Peyer's patch (tissue), 4 donors: ENCODE data around the gene PCNX1. TPM values are rescaled to one million over a fixed set of nuclear protein-coding genes. Genes with fewer than 3 reads are reported as not detected.

Experiments
- DNase-seq, 3 donors: peaks; one replicate each; pipeline ENCODE4 v3.0.0-alpha.2; 2017 to 2019
- H3K27ac ChIP-seq, 4 donors: fragments of 200-600 bp; sonication (generic); one replicate each; pipeline ENCODE4 v1.5.1; 2016 to 2019
- H3K27me3 ChIP-seq, 2 donors: fragments of 200-600 bp; sonication (generic); one replicate each; pipeline ENCODE4 v1.5.1; 2019
- H3K36me3 ChIP-seq, 3 donors: fragments of 200-600 bp; sonication (generic); one replicate each; pipeline ENCODE4 v1.5.1; 2016 to 2019
- H3K4me1 ChIP-seq, 4 donors: fragments of 200-600 bp; sonication (generic); one replicate each; pipeline ENCODE4 v1.5.1; 2016 to 2019
- H3K4me3 ChIP-seq, 4 donors: fragments of 200-600 bp; sonication (generic); 1 replicate in 3 of 4; 2 replicates in 1 of 4; pipeline ENCODE4 v1.5.1; 2016 to 2019; ENCODE audit warnings: mild to moderate bottlenecking in 1 of 4
- H3K9me3 ChIP-seq, 4 donors: fragments of 200-600 bp; sonication (generic); one replicate each; pipeline ENCODE4 v1.5.1; 2016 to 2019; ENCODE audit warnings: mild to moderate bottlenecking in 1 of 4
- POLR2A ChIP-seq, 2 donors: fragments of 450-650 bp; IDR thresholded peaks; one replicate each; pipeline ENCODE4 v1.5.1; 2017; ENCODE audit warnings: antibody characterized with exemption in 2 of 2, mild to moderate bottlenecking in 2 of 2, moderate library complexity in 2 of 2
- total RNA-seq, 4 donors: library from RNA; depleted of rRNA; stranded (reverse); fragments of >200 nt; gene quantifications; one replicate each; pipeline ENCODE4 v1.1.0, GENCODE V29; 2016
- TF ChIP-seq, protein P1 (sequence below), 6 experiments: fragments of 450-650 bp in 4 of 6; fragments of 200-600 bp in 2 of 6; sonication (generic) in 1 of 6; IDR thresholded peaks; one replicate each; pipeline ENCODE4 v1.5.1; 2017 to 2019; ENCODE audit warnings: antibody characterized with exemption in 6 of 6, mild to moderate bottlenecking in 3 of 6, moderate library complexity in 1 of 6

Gene PCNX1
- total RNA-seq, 4 donors from 2014 or later, result 62.7 to 136 (median 90.5) TPM

DNA sequence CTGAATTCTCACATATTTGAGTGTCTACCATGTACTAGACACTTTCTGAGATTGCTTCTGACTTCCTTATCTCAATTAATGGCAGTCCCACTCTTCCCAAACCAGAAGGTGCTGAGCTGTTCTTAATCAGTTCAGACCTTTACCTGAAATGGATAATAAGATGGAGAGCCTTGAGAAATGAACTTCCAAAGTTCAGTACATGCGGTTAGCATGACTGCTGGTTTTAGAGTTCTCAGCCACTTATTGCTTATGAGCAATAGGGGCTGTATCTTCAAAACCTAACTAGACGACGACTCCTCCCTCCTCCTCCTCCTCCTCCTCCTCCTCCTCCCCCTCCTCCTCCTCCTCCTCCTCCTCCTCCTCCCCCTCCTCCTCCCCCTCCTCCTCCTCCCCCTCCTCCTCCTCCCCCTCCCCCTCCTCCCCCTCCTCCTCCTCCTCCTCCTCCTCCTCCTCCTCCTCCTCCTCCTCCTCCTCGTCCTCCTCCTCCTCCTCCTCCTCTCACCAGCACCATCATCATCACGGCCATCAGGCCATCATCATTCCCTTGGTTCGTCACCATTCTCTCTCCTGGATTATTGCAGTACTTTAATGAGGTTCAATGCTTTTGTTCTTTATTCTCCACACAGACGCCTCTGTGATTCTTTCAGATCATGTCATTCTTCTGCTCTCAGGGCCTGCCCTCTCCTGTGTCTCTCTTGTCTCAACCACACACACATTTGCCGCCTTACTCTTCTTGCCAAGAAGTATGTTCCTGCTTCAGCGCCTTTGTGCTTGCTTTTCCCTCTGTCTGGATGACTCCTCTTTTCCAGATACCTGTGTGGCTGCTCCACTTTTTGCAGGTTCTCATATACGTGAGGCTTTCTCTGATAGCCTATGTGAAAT, 2.7 kb downstream of the PCNX1 start:
- Histone ChIP-seq H3K9me3 (no peaks in the 10 kb centered on the region), H3K27ac (peak overlapping the region in 2 of 4 donors; percentile 3 to 30), H3K4me3 (peak overlapping the region in 2 of 4 donors; percentile 85 to 91), H3K36me3 (no peaks in the 10 kb centered on the region), H3K27me3 (no peaks in the 10 kb centered on the region), H3K4me1 (peaks cover 0 to 55% (median 0%) of the 10 kb centered on the region in 4 donors)
- TF ChIP-seq, protein P1, sequence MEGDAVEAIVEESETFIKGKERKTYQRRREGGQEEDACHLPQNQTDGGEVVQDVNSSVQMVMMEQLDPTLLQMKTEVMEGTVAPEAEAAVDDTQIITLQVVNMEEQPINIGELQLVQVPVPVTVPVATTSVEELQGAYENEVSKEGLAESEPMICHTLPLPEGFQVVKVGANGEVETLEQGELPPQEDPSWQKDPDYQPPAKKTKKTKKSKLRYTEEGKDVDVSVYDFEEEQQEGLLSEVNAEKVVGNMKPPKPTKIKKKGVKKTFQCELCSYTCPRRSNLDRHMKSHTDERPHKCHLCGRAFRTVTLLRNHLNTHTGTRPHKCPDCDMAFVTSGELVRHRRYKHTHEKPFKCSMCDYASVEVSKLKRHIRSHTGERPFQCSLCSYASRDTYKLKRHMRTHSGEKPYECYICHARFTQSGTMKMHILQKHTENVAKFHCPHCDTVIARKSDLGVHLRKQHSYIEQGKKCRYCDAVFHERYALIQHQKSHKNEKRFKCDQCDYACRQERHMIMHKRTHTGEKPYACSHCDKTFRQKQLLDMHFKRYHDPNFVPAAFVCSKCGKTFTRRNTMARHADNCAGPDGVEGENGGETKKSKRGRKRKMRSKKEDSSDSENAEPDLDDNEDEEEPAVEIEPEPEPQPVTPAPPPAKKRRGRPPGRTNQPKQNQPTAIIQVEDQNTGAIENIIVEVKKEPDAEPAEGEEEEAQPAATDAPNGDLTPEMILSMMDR (IDR thresholded peaks at IDR 0.05), result no peak
- no peak for TF ChIP-seq POLR2A (IDR thresholded peaks at IDR 0.05)
- DNase-seq, result no peak

DNA sequence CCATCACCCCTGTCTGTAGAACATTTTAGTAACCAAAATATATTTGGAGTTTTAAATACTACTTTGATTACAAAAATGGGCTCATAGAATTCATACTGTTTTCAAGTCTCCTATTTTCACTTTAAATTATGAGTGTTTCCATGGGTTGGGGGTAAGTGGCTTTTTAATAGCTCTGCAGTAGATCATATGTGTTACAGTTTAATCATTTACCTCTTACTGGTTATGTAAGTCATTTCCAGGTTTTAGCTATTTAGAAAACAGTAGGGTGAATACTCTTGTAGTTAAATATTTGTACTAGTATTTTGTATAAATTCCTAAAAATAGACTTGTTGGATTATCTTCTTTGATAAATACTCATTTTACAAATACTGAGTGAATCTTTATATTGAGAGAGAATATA, 8.2 kb downstream of the PCNX1 start:
- H3K9me3 ChIP-seq, result no peaks in the 10 kb centered on the region
- no peak overlapping the region for H3K27ac ChIP-seq
- no peak for DNase-seq
- no peaks in the 10 kb centered on the region for H3K27me3 ChIP-seq
- no peak for TF ChIP-seq POLR2A (IDR thresholded peaks at IDR 0.05)
- H3K4me3 ChIP-seq, result no peak overlapping the region
- no peaks in the 10 kb centered on the region for H3K36me3 ChIP-seq
- H3K4me1 ChIP-seq, result peaks cover 0 to 38% (median 3%) of the 10 kb centered on the region in 4 donors

- Histone ChIP-seq H3K4me3 (no peak overlapping the region), H3K36me3 (no peaks in the 10 kb centered on the region), H3K27me3 (no peaks in the 10 kb centered on the region), H3K27ac (no peak overlapping the region), H3K9me3 (no peaks in the 10 kb centered on the region), H3K4me1 (peaks cover 0 to 37% (median 3%) of the 10 kb centered on the region in 4 donors)
- no peak for DNase-seq
- TF ChIP-seq, protein P1 (IDR thresholded peaks at IDR 0.05), result no peak
- no peak for TF ChIP-seq POLR2A (IDR thresholded peaks at IDR 0.05)
These were observed 9.0 kb downstream of the PCNX1 start for GRCh38 chr14:70916300-70916699.

DNA sequence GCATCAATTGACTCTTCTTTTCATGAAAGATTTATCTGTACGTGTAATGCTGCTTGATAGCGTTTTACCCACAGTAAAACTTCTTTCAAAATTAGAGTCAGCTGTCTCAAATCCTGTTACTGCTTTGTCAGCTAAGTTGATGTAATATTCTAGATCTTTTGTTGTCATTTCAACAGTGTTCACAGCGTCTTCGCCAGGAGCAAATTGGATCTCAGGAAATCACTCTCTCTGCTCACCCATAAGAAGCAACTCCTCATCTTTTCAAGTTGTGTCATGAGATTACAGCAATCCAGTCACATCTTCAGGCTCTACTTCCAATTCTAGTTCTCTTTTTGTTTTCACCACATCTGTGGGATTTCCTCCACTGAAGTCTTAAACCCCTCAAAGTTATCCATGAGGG, 9.5 kb downstream of the PCNX1 start:
- no peak overlapping the region for H3K27ac ChIP-seq
- no peaks in the 10 kb centered on the region for H3K36me3 ChIP-seq
- H3K27me3 ChIP-seq, result no peaks in the 10 kb centered on the region
- no peak for DNase-seq
- peaks cover 0 to 37% (median 3%) of the 10 kb centered on the region in 4 donors for H3K4me1 ChIP-seq
- no peak for TF ChIP-seq POLR2A (IDR thresholded peaks at IDR 0.05)
- TF ChIP-seq, protein P1 (IDR thresholded peaks at IDR 0.05), result no peak
- no peak overlapping the region for H3K4me3 ChIP-seq
- no peaks in the 10 kb centered on the region for H3K9me3 ChIP-seq

DNA sequence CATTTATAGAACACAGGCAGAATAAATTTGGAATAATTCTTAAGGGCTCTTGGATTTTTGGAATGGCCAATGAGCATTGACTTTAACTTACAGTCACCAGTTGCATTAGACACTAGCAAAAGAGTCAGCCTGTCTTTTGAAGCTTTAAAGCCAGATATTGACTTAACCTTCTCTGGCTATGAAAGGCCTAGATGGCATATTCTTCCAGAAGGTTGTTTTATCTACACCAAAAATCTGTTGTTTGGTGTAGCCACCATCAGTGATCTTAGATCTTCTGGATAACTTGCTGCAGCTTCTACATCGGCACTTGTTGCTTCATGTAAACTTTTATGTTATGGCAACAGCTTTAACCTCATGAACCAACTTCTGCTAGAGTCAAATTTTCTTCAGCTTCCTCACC, 10.4 kb downstream of the PCNX1 start:
- H3K4me1 ChIP-seq, result peaks cover 0 to 31% (median 3%) of the 10 kb centered on the region in 4 donors
- no peak overlapping the region for H3K27ac ChIP-seq
- no peaks in the 10 kb centered on the region for H3K36me3 ChIP-seq

DNA sequence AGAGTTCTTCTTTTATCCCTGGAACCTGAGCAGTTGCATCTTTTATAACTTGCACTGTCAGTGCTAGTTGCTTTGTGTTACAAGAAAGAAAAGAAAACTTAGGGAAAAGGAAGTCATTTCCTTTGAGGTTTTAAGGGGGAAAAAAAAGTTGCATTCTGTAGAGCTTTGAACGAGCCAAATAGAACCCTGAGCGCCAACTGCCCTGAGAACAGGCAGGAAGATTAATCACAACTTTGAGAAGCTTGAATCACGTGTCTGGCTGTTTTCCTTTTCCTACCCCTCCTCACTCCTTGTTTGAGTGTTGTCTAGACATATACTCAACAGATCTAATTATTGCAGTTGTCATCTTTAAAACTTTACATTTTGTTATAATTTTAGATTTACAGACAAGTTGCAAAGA, 12.5 kb downstream of the PCNX1 start:
- Histone ChIP-seq H3K36me3 (no peaks in the 10 kb centered on the region), H3K27me3 (no peaks in the 10 kb centered on the region), H3K4me3 (no peak overlapping the region), H3K4me1 (peaks cover 0 to 26% (median 3%) of the 10 kb centered on the region in 4 donors), H3K9me3 (no peaks in the 10 kb centered on the region), H3K27ac (no peak overlapping the region)
- DNase-seq, result no peak
- TF ChIP-seq, protein P1 (IDR thresholded peaks at IDR 0.05), result no peak
- TF ChIP-seq POLR2A (IDR thresholded peaks at IDR 0.05), result no peak

More for the DNA sequence above, 10.4 kb downstream of the PCNX1 start:
- H3K27me3 ChIP-seq, result no peaks in the 10 kb centered on the region
- TF ChIP-seq, protein P1 (IDR thresholded peaks at IDR 0.05), result no peak
- TF ChIP-seq POLR2A (IDR thresholded peaks at IDR 0.05), result no peak
- no peak overlapping the region for H3K4me3 ChIP-seq
- no peak for DNase-seq
- no peaks in the 10 kb centered on the region for H3K9me3 ChIP-seq
